ENCODE measurements around the gene TMEM62. TPM values are rescaled to one million over a fixed set of nuclear protein-coding genes. Genes with fewer than 3 reads are reported as not detected.

Gene TMEM62
- total and polyA plus RNA-seq, 10 of the 15 experiments (the other 5 are each of a cell fraction or from before 2014, with no cell fraction given): 7.0 to 26.8 (median 14.9) TPM

- TF ChIP-seq REST (IDR thresholded peaks at IDR 0.05; ENCODE audit: low read depth, low read length): no peak
- TF ChIP-seq CTCF (IDR thresholded peaks at IDR 0.05 in 2 of 3, conservative IDR thresholded peaks at IDR 0.05 in 1 of 3; ENCODE audit: control insufficient read depth in 2 of 3, extremely low read depth in 1 of 3, insufficient read depth in 1 of 3, low read depth in 3 of 3, low read length in 3 of 3): no peak
- no peak for TF ChIP-seq POLR2A (IDR thresholded peaks at IDR 0.05; ENCODE audit: low read depth, low read length)
- no peak for TF ChIP-seq IKZF1 (conservative IDR thresholded peaks at IDR 0.05)
- TF ChIP-seq HDGF (IDR thresholded peaks at IDR 0.05): no peak
- TF ChIP-seq SRF (IDR thresholded peaks at IDR 0.05; ENCODE audit: low read depth in 2 of 2, low read length in 2 of 2): no peak
- TF ChIP-seq CREM (IDR thresholded peaks at IDR 0.05; ENCODE audit: low read depth): no peak
- 0 out of 2 replicates have a peak, but pooled peaks have one; percentile 46 for TF ChIP-seq MLLT1 (IDR thresholded peaks at IDR 0.05)
- no peak for TF ChIP-seq MYB (IDR thresholded peaks at IDR 0.05; ENCODE audit: borderline replicate concordance, low read depth, low read length)
- no peak for TF ChIP-seq SUZ12 (IDR thresholded peaks at IDR 0.05; ENCODE audit: unreplicated experiment)
These were observed 456 bp upstream of the TMEM62 start (continued) for GRCh38 chr15:43132830-43133429.

All from GM12878 (cell line).